Measurements from ENCODE around the gene MRPL44.

GRCh38 chr2:224011837-224012236 is 54.6 kb downstream of the MRPL44 start:
- TF ChIP-seq EP300 (IDR thresholded peaks at IDR 0.05) (no peak), POLR2A (IDR thresholded peaks at IDR 0.05; ENCODE audit: low read depth) (no peak), CTCF (IDR thresholded peaks at IDR 0.05) (no peak)
